Vagina (tissue), 2 donors: ENCODE data around the gene DMRTA1. TPM values are rescaled to one million over a fixed set of nuclear protein-coding genes. Genes with fewer than 3 reads are reported as not detected.

Experiments
- DNase-seq, 2 donors: peaks; one replicate each; pipeline ENCODE4 v3.0.0-alpha.2; 2017; ENCODE audit errors: extremely low spot score in 2 of 2
- H3K27ac ChIP-seq: fragments of 200-600 bp; sonication (generic); one replicate; pipeline ENCODE4 v1.5.1; 2019
- H3K27me3 ChIP-seq: fragments of 200-600 bp; sonication (generic); one replicate; pipeline ENCODE4 v1.5.1; 2019
- H3K36me3 ChIP-seq, 2 donors: fragments of 200-600 bp; sonication (generic); one replicate each; pipeline ENCODE4 v1.5.1; 2017 to 2019
- H3K4me1 ChIP-seq: fragments of 200-600 bp; sonication (generic); one replicate; pipeline ENCODE4 v1.5.1; 2019
- H3K4me3 ChIP-seq, 2 donors: fragments of 200-600 bp; sonication (generic); 1 replicate in 1 of 2; 2 replicates in 1 of 2; pipeline ENCODE4 v1.5.1; 2016 to 2019
- H3K9me3 ChIP-seq: fragments of 200-600 bp; sonication (generic); one replicate; pipeline ENCODE4 v1.5.1; 2019
- CTCF ChIP-seq, 3 experiments: fragments of 450-650 bp in 2 of 3; fragments of 200-600 bp in 1 of 3; sonication (generic) in 1 of 3; IDR thresholded peaks; one replicate each; pipeline ENCODE4 v1.5.1; 2017 to 2019; ENCODE audit warnings: antibody characterized with exemption in 3 of 3, mild to moderate bottlenecking in 2 of 3, moderate library complexity in 2 of 3
- POLR2A ChIP-seq, 2 donors: fragments of 450-650 bp; IDR thresholded peaks; one replicate each; pipeline ENCODE4 v1.6.1; 2017; ENCODE audit warnings: antibody characterized with exemption in 2 of 2, mild to moderate bottlenecking in 2 of 2, moderate library complexity in 2 of 2
- POLR2AphosphoS5 ChIP-seq, 2 donors: sonication (generic); formaldehyde crosslinking; IDR thresholded peaks; one replicate each; pipeline ENCODE4 v1.9.0; 2017; ENCODE audit warnings: antibody characterized with exemption in 2 of 2, mild to moderate bottlenecking in 2 of 2, low read depth in 1 of 2; ENCODE audit not compliant: insufficient read depth in 1 of 2
- intact Hi-C: fragments of 100-400 bp; cut with DNase I; formaldehyde crosslinking; loops from one replicate; pipeline ENCODE4 v1.15.1; 2023
- total RNA-seq: library from RNA; depleted of rRNA; stranded (reverse); fragments of >200 nt; gene quantifications from one replicate; pipeline ENCODE4 v1.2.3, GENCODE V29; 2016

DMRTA1 gene
- 0.25 TPM for total RNA-seq

GRCh38 chr9:22446589-22446949, at the start of gene DMRTA1:
TSS of gene DMRTA1 (plus strand) at chr9:22446824. CDS start at chr9:22447066, 242 bp downstream.
- H3K4me1 ChIP-seq = peaks cover 4% of the 10 kb centered on the region
- intact Hi-C loops = no loop called here
- TF ChIP-seq POLR2AphosphoS5 (IDR thresholded peaks at IDR 0.05; ENCODE audit: insufficient read depth in 1 of 2, low read depth in 1 of 2) (peak in 1 of 2 donors; percentile 67), POLR2A (IDR thresholded peaks at IDR 0.05) (no peak)
- no peak for DNase-seq
- H3K27me3 ChIP-seq = no peaks in the 10 kb centered on the region
- H3K36me3 ChIP-seq = no peaks in the 10 kb centered on the region
- H3K27ac ChIP-seq = peak within 1 kb of the TSS; percentile 49
- H3K9me3 ChIP-seq = no peaks in the 10 kb centered on the region
- peak within 1 kb of the TSS; percentile 54 to 68 for H3K4me3 ChIP-seq

GRCh38 chr9:22401671-22402070, 45.0 kb upstream of the DMRTA1 start:
- Histone ChIP-seq H3K4me3 (no peak overlapping the region), H3K36me3 (no peaks in the 10 kb centered on the region), H3K9me3 (no peaks in the 10 kb centered on the region), H3K27me3 (no peaks in the 10 kb centered on the region), H3K4me1 (no peaks in the 10 kb centered on the region), H3K27ac (no peak overlapping the region)
- TF ChIP-seq POLR2AphosphoS5 (IDR thresholded peaks at IDR 0.05; ENCODE audit: insufficient read depth in 1 of 2, low read depth in 1 of 2) (no peak), POLR2A (IDR thresholded peaks at IDR 0.05) (no peak), CTCF (IDR thresholded peaks at IDR 0.05) (no peak)
- intact Hi-C loops = no loop called here
- DNase-seq = no peak

- intact Hi-C loops = no loop called here
Measured at GRCh38 chr9:22405869-22406659, 40.6 kb upstream of the DMRTA1 start.

DNA sequence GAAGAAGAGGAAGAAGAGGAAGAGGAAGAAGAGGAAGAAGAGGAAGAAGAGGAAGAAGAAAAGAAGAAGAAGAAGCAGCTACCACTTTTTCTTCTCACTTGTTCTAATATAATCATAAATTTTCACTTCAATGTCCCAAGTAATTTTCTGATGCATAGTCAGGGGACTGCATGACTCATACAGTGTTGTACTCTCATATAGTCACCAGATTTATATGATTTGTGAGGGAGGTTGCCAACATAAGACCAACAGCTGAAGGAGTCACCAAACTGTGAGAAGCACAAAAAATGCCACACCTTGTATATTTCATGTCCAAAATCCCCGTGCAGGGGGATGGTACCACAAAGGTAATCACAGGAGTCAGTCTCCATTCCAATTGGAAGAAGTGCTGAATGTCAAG, 32.7 kb upstream of the DMRTA1 start:
- DNase-seq = no peak

More at GRCh38 chr9:22405869-22406659, 40.6 kb upstream of the DMRTA1 start:
- DNase-seq = no peak
- H3K36me3 ChIP-seq = no peaks in the 10 kb centered on the region
- no peaks in the 10 kb centered on the region for H3K9me3 ChIP-seq
- no peaks in the 10 kb centered on the region for H3K4me1 ChIP-seq
- TF ChIP-seq CTCF (IDR thresholded peaks at IDR 0.05) (no peak), POLR2A (IDR thresholded peaks at IDR 0.05) (no peak), POLR2AphosphoS5 (IDR thresholded peaks at IDR 0.05; ENCODE audit: insufficient read depth in 1 of 2, low read depth in 1 of 2) (no peak)
- no peaks in the 10 kb centered on the region for H3K27me3 ChIP-seq
- no peak overlapping the region for H3K27ac ChIP-seq
- no peak overlapping the region for H3K4me3 ChIP-seq

More for the DNA sequence above, 32.7 kb upstream of the DMRTA1 start:
- Histone ChIP-seq H3K36me3 (no peaks in the 10 kb centered on the region), H3K27me3 (no peaks in the 10 kb centered on the region), H3K9me3 (no peaks in the 10 kb centered on the region), H3K27ac (no peak overlapping the region), H3K4me3 (no peak overlapping the region), H3K4me1 (no peaks in the 10 kb centered on the region)
- intact Hi-C loops = no loop called here
- TF ChIP-seq POLR2AphosphoS5 (IDR thresholded peaks at IDR 0.05; ENCODE audit: insufficient read depth in 1 of 2, low read depth in 1 of 2) = no peak
- no peak for TF ChIP-seq POLR2A (IDR thresholded peaks at IDR 0.05)
- no peak for TF ChIP-seq CTCF (IDR thresholded peaks at IDR 0.05)
